Measurements from ENCODE around the gene CIAO2B. TPM values are rescaled to one million over a fixed set of nuclear protein-coding genes. Genes with fewer than 3 reads are reported as not detected.

Gene CIAO2B
- total and polyA plus RNA-seq, 3 donors from 2014 or later: 113 to 179 (median 145) TPM

GRCh38 chr16:66926171-66926947 is 7.8 kb downstream of the CIAO2B start:
- peak; percentile 65 for DNase-seq
- TF ChIP-seq CTCF (IDR thresholded peaks at IDR 0.05) (no peak), POLR2A (IDR thresholded peaks at IDR 0.05) (no peak)
- H3K36me3 ChIP-seq (ENCODE audit: low read depth, missing control alignments): no peaks in the 10 kb centered on the region
- no peak overlapping the region for H3K4me3 ChIP-seq
- 47 to 48% methylated on average over 5 of the region's 5 CpGs for WGBS, 2 donors
- intact Hi-C loops (cut with DNase I; ENCODE audit: low total_unique reads): no loop called here
- H3K4me1 ChIP-seq: peaks cover 25% of the 10 kb centered on the region
- H3K27me3 ChIP-seq: no peaks in the 10 kb centered on the region
- H3K9me3 ChIP-seq: no peaks in the 10 kb centered on the region
- H3K27ac ChIP-seq: peak overlapping the region; percentile 67 to 71

DNA sequence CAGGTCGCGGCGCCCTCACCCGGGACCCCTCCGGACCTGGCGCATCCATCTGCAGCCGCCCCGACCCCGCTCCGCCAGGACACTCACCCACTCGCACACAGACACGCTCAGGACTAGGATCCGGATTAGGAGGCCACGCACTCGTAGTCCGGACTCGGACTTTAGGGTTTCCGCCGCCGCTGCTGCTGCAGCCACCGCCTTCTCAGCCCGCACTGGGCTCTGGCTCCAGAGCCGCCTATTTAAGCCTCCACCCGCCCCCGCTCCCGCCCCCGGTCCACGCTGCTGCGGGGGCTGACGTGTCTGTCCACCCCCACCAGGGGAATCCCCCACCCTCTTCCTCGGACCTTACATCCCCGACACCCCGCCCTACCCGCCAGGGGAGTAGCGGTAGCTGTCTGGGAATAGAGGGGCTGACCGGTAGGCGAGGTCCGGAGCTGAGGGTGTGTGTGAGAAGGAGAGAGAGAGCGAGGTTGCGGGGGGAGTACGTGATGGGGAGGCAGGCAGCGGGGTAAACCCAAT is 8.8 kb downstream of the CIAO2B start, which contains the start of gene RRAD:
Gene RRAD, minus strand, starts transcription at position 214 of the 519 bp plus-strand sequence. CDS start 356 bp downstream, outside the sequence.
- TF ChIP-seq CTCF (IDR thresholded peaks at IDR 0.05) (no peak), POLR2A (IDR thresholded peaks at IDR 0.05) (no peak)
- H3K4me1 ChIP-seq: peaks cover 28% of the 10 kb centered on the region

DNA sequence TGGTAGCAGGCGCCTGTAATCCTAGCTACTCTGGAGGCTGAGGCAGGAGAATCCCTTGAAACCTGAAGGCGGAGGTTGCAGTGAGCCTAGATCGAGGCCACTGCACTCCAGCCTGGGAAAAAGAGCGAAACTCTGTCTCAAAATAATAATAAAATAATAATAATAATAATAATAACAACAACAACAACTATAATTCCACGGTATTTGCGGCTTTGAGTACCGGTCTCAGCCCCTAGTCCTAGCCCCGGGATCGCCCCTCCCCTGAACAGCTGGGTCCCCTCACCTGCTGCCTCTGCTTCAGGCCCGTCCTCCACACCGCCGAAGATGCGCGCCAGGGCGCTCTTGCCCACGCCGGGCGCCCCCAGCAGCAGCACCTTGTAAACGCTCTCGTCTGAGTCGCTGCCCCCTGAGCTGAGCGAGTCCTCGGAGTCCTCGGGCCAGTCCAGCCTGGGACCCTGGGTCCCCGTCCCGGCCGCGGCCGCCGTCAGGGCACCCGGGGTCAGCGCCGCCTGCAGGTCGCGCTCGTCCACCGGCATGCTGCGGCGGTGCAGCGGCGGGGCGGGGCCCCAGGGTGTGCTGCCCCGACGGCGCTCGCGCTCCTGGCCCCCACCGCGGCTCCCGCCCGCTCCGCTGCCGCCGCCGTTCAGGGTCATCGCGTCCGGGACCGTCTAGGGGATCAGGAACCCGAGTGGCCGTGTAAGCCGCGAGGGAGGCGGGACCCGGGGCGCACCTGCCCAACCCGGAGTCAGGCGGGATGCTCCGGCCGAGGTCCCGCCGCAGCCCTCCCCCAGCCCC is 9.5 kb downstream of the CIAO2B start:
- H3K9me3 ChIP-seq: no peaks in the 10 kb centered on the region
- H3K27ac ChIP-seq: peak overlapping the region; percentile 67 to 71
- WGBS, 2 donors: 9 to 19% methylated on average over 19 to 45 of the region's 72 CpGs
- TF ChIP-seq CTCF (IDR thresholded peaks at IDR 0.05) (peak; percentile 39 to 50 (median 43)), POLR2A (IDR thresholded peaks at IDR 0.05) (no peak)
- H3K4me1 ChIP-seq: peaks cover 33% of the 10 kb centered on the region
- H3K27me3 ChIP-seq: no peaks in the 10 kb centered on the region
- intact Hi-C loops (cut with DNase I; ENCODE audit: low total_unique reads): no loop called here
- peak; percentile 61 for DNase-seq
- no peaks in the 10 kb centered on the region for H3K36me3 ChIP-seq (ENCODE audit: low read depth, missing control alignments)
- H3K4me3 ChIP-seq: peak overlapping the region; percentile 53 to 71

More for the DNA sequence above, 8.8 kb downstream of the CIAO2B start, which contains the start of gene RRAD:
- H3K9me3 ChIP-seq: no peaks in the 10 kb centered on the region
- DNase-seq: peak; percentile 70
- peak within 1 kb of the TSS; percentile 53 to 71 for H3K4me3 ChIP-seq
- H3K27me3 ChIP-seq: no peaks in the 10 kb centered on the region
- WGBS, 2 donors: 1 to 33% methylated on average over 1 to 34 of the region's 42 CpGs
- no peaks in the 10 kb centered on the region for H3K36me3 ChIP-seq (ENCODE audit: low read depth, missing control alignments)
- intact Hi-C loops (cut with DNase I; ENCODE audit: low total_unique reads): no loop called here
- peak within 1 kb of the TSS; percentile 67 to 71 for H3K27ac ChIP-seq

GRCh38 chr16:66923866-66924265 is 10.3 kb downstream of the CIAO2B start:
- H3K4me1 ChIP-seq: peaks cover 39% of the 10 kb centered on the region
- 74% methylated on average over 3 of the region's 3 CpGs; no CpG with 5 or more reads in 1 of the 2 donors for WGBS, 2 donors

More at GRCh38 chr16:66923866-66924265, 10.3 kb downstream of the CIAO2B start:
- intact Hi-C loops (cut with DNase I; ENCODE audit: low total_unique reads): no loop called here
- DNase-seq: no peak
- no peaks in the 10 kb centered on the region for H3K36me3 ChIP-seq (ENCODE audit: low read depth, missing control alignments)
- H3K27ac ChIP-seq: peak overlapping the region in 1 of 2 donors; percentile 51
- no peaks in the 10 kb centered on the region for H3K27me3 ChIP-seq
- H3K4me3 ChIP-seq: peak overlapping the region in 1 of 2 donors; percentile 53
- H3K9me3 ChIP-seq: no peaks in the 10 kb centered on the region
- TF ChIP-seq CTCF (IDR thresholded peaks at IDR 0.05) (no peak), POLR2A (IDR thresholded peaks at IDR 0.05) (no peak)

Measured in testis (tissue), 3 donors.